MCF 10A (cell line): ENCODE data around the gene SP2. TPM values are rescaled to one million over a fixed set of nuclear protein-coding genes. Genes with fewer than 3 reads are reported as not detected.
A peak's percentile ranks its signal among the peaks of the same experiment; 100 is the strongest.

ENCODE experiments used
- Bru-seq: library from RNA; stranded (reverse); fragments of 400-500 nt; gene quantifications from one replicate; lab custom pipeline; 2021; lab: Mats Ljungman, UMichigan
- BruChase-seq, 2 experiments: library from RNA; stranded (reverse); fragments of 400-500 nt; gene quantifications; one replicate each; lab custom pipeline; 2021; lab: Mats Ljungman, UMichigan
- BruUV-seq: library from RNA; stranded (reverse); fragments of 400-500 nt; replicated peaks from 2 replicates; lab custom pipeline; 2021; lab: Mats Ljungman, UMichigan
- CTCF ChIA-PET: fragments of 300-600 bp; sonication (Branson Sonifier 250); formaldehyde crosslinking; extraction: SDS; loops from one replicate; lab custom pipeline; 2021; ENCODE audit warnings: antibody characterized with exemption, inconsistent platforms; lab: Yijun Ruan, JAX
- POLR2A ChIA-PET: fragments of 300-600, 350-650 bp; sonication (Branson Sonifier 250); formaldehyde crosslinking; extraction: SDS; loops from one replicate; lab custom pipeline; 2020; ENCODE audit warnings: antibody characterized with exemption, inconsistent platforms; lab: Yijun Ruan, JAX
- DNase-seq: peaks from one replicate; pipeline ENCODE4 v3.0.0-alpha.2; 2018; ENCODE audit not compliant: unreplicated experiment
- H3K27ac Mint-ChIP-seq: one replicate; pipeline ENCODE4 v1.8.0; 2022; ENCODE audit warnings: mild to moderate bottlenecking, low read depth, mixed read lengths; ENCODE audit not compliant: unreplicated experiment
- H3K27me3 Mint-ChIP-seq: one replicate; pipeline ENCODE4 v1.8.0; 2022; ENCODE audit warnings: mixed read lengths; ENCODE audit not compliant: insufficient read depth, unreplicated experiment
- H3K36me3 Mint-ChIP-seq: one replicate; pipeline ENCODE4 v1.8.0; 2022; ENCODE audit warnings: mild to moderate bottlenecking, moderate library complexity, mixed read lengths; ENCODE audit not compliant: insufficient read depth, unreplicated experiment
- H3K4me1 Mint-ChIP-seq: one replicate; pipeline ENCODE4 v1.8.0; 2022; ENCODE audit warnings: mixed read lengths; ENCODE audit not compliant: insufficient read depth, unreplicated experiment
- H3K4me3 Mint-ChIP-seq: one replicate; pipeline ENCODE4 v1.8.0; 2022; ENCODE audit warnings: mild to moderate bottlenecking, moderate library complexity, mixed read lengths; ENCODE audit not compliant: unreplicated experiment
- H3K9me3 Mint-ChIP-seq: one replicate; pipeline ENCODE4 v1.8.0; 2022; ENCODE audit warnings: mixed read lengths; ENCODE audit not compliant: unreplicated experiment
- CTCF ChIP-seq: fragments of 200-600 bp; IDR thresholded peaks from one replicate; pipeline ENCODE4 v1.8.0; 2022; ENCODE audit warnings: antibody characterized with exemption, mild to moderate bottlenecking; ENCODE audit not compliant: unreplicated experiment
- intact Hi-C: fragments of 100-400 bp; cut with micrococcal nuclease; formaldehyde crosslinking; loops from 2 replicates; pipeline ENCODE4 v1.14.1; 2022
- long read RNA-seq: library from polyadenylated mRNA; stranded (forward); transcript quantifications from one replicate; pipeline ENCODE4 v2.0.0, GENCODE V29; 2022
- total RNA-seq: library from RNA; stranded (reverse); gene quantifications from 2 replicates; pipeline ENCODE4 v1.2.3, GENCODE V29; 2022

The SP2 gene
- 11.9 and 15.1 TPM in 2 replicates for total RNA-seq
- Bru-seq, nascent RNA = percentile 66 among the genes with signal in this experiment
- BruChase-seq, experiment 1, labeled RNA remaining after a 6-hour chase = percentile 65 among the genes with signal in this experiment
- percentile 63 among the genes with signal in this experiment for BruChase-seq, experiment 2, labeled RNA remaining after a 2-hour chase
- long read RNA-seq, transcript SP2-201 (7 exons, 3,112 nt) = major isoform, 14 of 25 reads
- long read RNA-seq, partial matches to known transcripts = 1 of 25 reads
- long read RNA-seq, other reads (novel, unspliced or antisense) = 10 of 25 reads

- no peaks in the 10 kb centered on the region for H3K9me3 Mint-ChIP-seq
- peaks cover 26% of the 10 kb centered on the region for H3K4me1 Mint-ChIP-seq
- TF ChIP-seq CTCF = no peak
- peak; percentile 100 for DNase-seq
- H3K27ac Mint-ChIP-seq = peak within 1 kb of the TSS; percentile 100
- POLR2A ChIA-PET = interaction anchor here (0.5 to 9.4 kb wide), 53 partner anchors 9 to 759 kb away, joined by 3 to 178 read pairs (median 5); partner anchors contain the start of genes CDK5RAP3, KPNB1, LRRC46 and MRPL10
- H3K4me3 Mint-ChIP-seq = peak within 1 kb of the TSS; percentile 97
- no TSS peak for BruUV-seq
- CTCF ChIA-PET = interaction anchor here (0.5 to 15.4 kb wide), 11 partner anchors 9 to 1572 kb away, joined by 3 to 523 read pairs (median 4); partner anchors contain the start of genes SCRN2 and SP6
- H3K36me3 Mint-ChIP-seq = peaks cover 11% of the 10 kb centered on the region
- no peaks in the 10 kb centered on the region for H3K27me3 Mint-ChIP-seq
- intact Hi-C loops = loop anchor here (2.0 kb wide), 2 partner anchors 45 to 75 kb away; partner anchors contain the start of genes CDK5RAP3 and PNPO
Measured at GRCh38 chr17:47895856-47896671, at the start of gene SP2. TSS of gene SP2 (plus strand) at chr17:47896236. CDS start at chr17:47896287, 51 bp downstream.

GRCh38 chr17:47846716-47847340 is 49.2 kb upstream of the SP2 start:
- DNase-seq = no peak
- Mint-ChIP-seq H3K27ac (no peak overlapping the region), H3K9me3 (no peaks in the 10 kb centered on the region), H3K4me3 (no peak overlapping the region), H3K27me3 (peaks cover under 1% of the 10 kb centered on the region), H3K36me3 (no peaks in the 10 kb centered on the region), H3K4me1 (peaks cover 22% of the 10 kb centered on the region)
- ChIA-PET POLR2A (interaction anchor here (0.7 to 8.0 kb wide), 3 partner anchors 45 to 277 kb away, joined by 3 to 178 read pairs (median 3); partner anchors contain the start of gene SP2), CTCF (interaction anchor here (0.7 to 18.5 kb wide), 6 partner anchors 12 to 172 kb away, joined by 3 to 523 read pairs (median 4); partner anchors contain the start of gene SP2)
- BruUV-seq = no TSS peak
- no peak for TF ChIP-seq CTCF
- intact Hi-C loops = no loop called here

- no TSS peak for BruUV-seq
- H3K9me3 Mint-ChIP-seq = no peaks in the 10 kb centered on the region
- TF ChIP-seq CTCF = peak; percentile 37
- H3K4me1 Mint-ChIP-seq = peaks cover 22% of the 10 kb centered on the region
- CTCF ChIA-PET = interaction anchor here (0.6 to 18.5 kb wide), 7 partner anchors 11 to 123 kb away, joined by 3 to 523 read pairs (median 3); partner anchors contain the start of gene SP2
- intact Hi-C loops = no loop called here
- POLR2A ChIA-PET = interaction anchor here (0.7 to 1.2 kb wide), 3 partner anchors 42 to 276 kb away, joined by 3 read pairs; partner anchors contain the start of gene SP2
- H3K27me3 Mint-ChIP-seq = peaks cover 8% of the 10 kb centered on the region
- no peak overlapping the region for H3K4me3 Mint-ChIP-seq
- no peak overlapping the region for H3K27ac Mint-ChIP-seq
- no peaks in the 10 kb centered on the region for H3K36me3 Mint-ChIP-seq
- no peak for DNase-seq
Measured at GRCh38 chr17:47847341-47848197, 48.5 kb upstream of the SP2 start.
